Kidney capillary endothelial cell (primary cell): ENCODE results near the gene NAA40.

Experiments
- DNase-seq: peaks from one replicate; pipeline ENCODE4 v3.0.0-alpha.2; 2018; ENCODE audit warnings: low spot score

NAA40 gene

GRCh38 chr11:63986932-63987513, 48.2 kb downstream of the NAA40 start:
- DNase-seq = no peak

- no peak for DNase-seq
Observed at GRCh38 chr11:63991558-63991957, 52.8 kb downstream of the NAA40 start.

- no peak for DNase-seq
Observed at GRCh38 chr11:63993100-63993499, 54.3 kb downstream of the NAA40 start.

GRCh38 chr11:63993993-63994392, 55.2 kb downstream of the NAA40 start:
- no peak for DNase-seq

- no peak for DNase-seq
Observed at GRCh38 chr11:63996512-63996911, 57.7 kb downstream of the NAA40 start.

- DNase-seq = no peak
Observed at GRCh38 chr11:63997104-63997700, 58.4 kb downstream of the NAA40 start.

GRCh38 chr11:63997801-63998337, 59.1 kb downstream of the NAA40 start:
- DNase-seq = no peak

GRCh38 chr11:63998558-63999348, 60.0 kb downstream of the NAA40 start:
- DNase-seq = no peak

GRCh38 chr11:63999349-64000025, 60.7 kb downstream of the NAA40 start:
- DNase-seq = no peak

GRCh38 chr11:64000026-64000739, 61.4 kb downstream of the NAA40 start:
- peak; percentile 75 for DNase-seq

GRCh38 chr11:64000740-64001483, 62.1 kb downstream of the NAA40 start:
- DNase-seq = no peak

- DNase-seq = peak; percentile 61
Observed at GRCh38 chr11:64001484-64002420, 63.0 kb downstream of the NAA40 start.

GRCh38 chr11:64003807-64004589, 65.2 kb downstream of the NAA40 start:
- no peak for DNase-seq

GRCh38 chr11:64004590-64004984, 65.8 kb downstream of the NAA40 start:
- DNase-seq = no peak

- no peak for DNase-seq
Observed at GRCh38 chr11:64005691-64006090, 66.9 kb downstream of the NAA40 start.

GRCh38 chr11:64006398-64006797, 67.6 kb downstream of the NAA40 start:
- DNase-seq = no peak
